HG03460 (cell line): Measurements from ENCODE around the gene FBXO8.
"Not testable (repeated sequence)": the region's sequence is repeated elsewhere in the genome, so short reads cannot be mapped to it uniquely, and the experiment has no call there.

Source experiments
- ATAC-seq: cut with Tn5 transposase; IDR thresholded peaks from one replicate; pipeline ENCODE4 v1.9.1; 2021; ENCODE audit not compliant: unreplicated experiment

FBXO8 gene

DNA sequence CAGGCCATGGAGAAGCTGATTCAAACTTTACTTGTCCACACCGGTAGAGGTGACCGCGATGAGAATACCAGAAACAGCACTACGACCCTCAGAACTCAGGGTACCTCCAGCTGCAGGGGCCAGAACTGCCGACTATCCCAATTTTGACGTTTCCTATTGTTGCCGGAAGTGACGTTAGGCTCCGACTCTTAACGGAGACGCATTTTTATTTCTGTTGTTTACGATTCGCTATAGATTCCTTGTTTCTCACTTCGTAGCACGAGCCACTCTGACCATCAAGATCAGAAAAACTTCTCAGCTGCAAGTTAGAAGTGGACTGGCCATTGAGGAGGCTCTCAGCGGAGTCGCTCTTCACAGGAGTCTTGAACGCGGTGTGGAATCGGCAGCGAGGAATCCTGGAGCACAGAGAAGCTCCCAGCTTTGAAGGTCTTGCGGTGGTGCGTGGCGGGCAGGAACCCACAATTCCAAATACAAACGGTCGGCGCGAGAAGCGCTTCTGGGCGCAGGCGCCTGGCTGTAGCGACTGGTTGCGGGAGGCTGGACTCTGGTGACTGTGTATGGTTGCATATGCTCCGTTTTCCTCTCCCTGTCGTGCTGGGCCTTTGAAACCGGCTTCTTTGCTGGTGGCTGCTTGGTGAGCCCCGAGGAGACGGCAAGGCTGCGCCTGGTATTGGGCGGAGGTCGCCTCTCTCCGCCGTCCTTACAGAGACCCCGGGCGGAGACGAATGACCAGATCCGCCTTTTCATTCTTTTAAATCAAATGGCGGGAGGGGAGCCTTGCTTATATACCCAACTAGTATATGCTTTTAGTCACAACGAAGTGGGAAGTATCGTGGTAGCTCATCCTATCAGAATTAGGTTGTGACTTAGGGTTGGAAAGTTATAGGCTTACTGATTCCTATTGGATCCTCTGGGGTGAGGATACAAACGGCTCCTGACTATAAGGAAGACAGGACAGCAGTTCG is at the start of gene FBXO8, which contains the start of gene CEP44:
Gene FBXO8 (minus strand): TSS at position 161 of the 965 bp plus-strand sequence. CDS start 20,575 bp downstream, outside the sequence.
Gene CEP44 (plus strand): TSS at position 405 of the 965 bp plus-strand sequence. CDS start 15,211 bp downstream, outside the sequence.
- ATAC-seq = peak; percentile 62

DNA sequence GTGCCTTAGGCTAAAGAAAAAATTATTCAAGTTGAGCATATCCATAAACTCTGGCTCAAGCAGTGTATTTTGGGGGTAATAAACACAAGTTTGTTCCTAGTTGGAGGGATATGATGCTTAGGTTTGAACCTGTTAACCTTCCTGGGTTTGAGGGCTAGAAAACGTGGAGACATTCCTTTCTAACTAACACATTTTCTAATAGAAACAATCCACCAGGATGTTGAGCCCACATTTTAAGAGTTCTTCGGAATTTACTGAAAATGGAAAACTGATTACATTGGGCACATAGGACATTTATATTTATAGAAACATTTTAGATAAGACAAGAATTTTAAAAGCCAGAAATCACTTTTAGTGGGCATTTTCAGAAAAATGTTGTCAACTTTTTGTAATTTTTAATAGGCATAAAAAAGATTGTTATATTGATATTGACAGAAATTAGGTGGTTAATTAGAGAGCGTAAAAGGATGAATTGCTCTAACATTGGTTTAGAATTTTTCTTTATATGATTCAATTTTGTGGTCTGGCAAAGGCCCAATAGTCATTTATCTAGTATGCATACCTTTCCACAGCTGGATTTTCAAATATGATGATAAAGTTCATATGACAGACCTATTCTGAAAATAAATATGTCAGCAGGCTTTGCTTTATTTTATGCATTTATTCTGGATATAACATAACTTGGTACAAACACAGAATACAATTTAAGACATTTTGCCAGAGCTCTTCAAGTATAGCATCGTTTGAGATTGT is 49.5 kb upstream of the FBXO8 start:
- no peak for ATAC-seq

DNA sequence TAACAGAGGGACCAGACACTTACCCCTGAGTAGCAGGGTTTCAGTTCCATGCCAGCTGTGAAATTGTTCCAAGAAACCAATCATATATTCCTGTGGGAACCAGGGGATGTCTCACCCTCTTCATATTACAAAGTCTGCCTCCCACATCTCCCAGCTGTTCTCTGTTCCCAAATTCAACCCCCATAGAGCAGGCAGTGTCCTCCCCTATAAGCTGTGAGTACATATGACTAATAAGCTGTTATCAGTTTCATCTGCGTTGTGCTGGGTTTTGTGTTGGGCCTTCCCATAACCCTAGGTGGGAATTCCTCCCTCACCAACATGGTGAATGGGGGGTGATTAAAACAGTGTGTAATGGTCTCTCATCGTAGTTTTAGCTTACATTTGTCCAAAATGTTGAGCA is 41.3 kb upstream of the FBXO8 start:
- ATAC-seq = no peak

DNA sequence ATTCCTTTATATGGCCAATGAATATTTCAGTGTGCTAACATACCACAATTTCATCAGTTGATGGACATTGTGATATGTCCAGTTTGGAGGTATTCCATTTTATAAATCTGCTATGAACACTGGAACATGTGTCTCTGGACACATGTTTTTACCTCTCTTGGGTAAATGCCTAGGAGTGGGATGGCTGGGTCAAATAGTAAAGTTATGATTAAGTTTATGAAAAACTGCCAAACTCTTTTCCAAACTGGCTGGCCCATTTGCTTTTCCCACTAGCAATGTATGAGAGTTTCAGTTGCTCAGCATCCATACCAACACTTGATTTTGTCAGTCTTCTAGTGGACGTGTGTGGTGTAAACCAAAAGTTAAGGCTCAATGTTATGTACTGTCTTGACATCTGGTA is 40.8 kb upstream of the FBXO8 start:
- ATAC-seq = no peak

- no peak for ATAC-seq
Measured at GRCh38 chr4:174320494-174321199, 37.2 kb upstream of the FBXO8 start.

DNA sequence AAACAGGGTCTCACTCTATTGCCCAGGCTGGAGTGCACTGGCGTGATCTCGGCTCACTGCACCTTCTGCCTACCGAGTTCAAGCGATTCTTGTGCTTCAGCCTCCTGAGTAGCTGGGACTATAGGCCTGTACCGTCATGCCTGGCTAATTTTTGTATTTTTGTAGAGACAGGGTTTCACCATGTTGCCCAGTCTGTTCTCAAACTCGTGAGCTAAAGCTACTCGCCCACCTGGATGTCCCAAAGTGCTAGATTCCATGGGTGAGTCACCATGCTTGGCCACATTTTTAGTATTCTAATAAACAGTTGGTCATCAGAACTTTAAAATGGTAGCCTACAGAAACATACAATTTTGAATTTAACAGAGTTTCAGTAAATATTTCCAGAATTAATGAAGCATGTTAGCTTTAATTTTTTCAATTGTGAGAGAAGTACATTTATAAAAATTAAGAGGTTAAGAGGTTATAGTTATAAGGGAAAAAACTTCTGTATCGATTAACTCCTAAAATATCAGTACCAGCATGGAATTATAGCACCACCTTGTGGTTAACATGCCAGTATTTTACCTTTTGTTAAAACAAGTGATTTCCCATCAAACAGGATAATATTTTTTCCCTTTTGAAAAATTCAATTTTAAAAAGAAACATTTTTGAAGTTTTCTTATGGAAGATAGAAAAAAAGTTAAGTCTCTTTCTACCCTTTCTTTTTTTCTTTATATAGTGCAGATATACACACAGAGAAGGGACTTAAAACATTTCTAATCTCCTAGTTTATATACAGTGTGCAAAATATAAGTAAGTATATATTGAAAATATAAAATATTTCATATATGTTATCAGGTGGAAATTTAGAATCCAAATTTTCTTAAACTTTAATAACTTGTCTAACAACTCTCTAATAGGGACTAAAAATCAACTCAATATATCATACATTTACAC is 35.6 kb upstream of the FBXO8 start:
- ATAC-seq = no peak

GRCh38 chr4:174317531-174317930 is 34.1 kb upstream of the FBXO8 start:
- ATAC-seq = no peak

- no peak for ATAC-seq
Measured at GRCh38 chr4:174316954-174317353, 33.5 kb upstream of the FBXO8 start.

DNA sequence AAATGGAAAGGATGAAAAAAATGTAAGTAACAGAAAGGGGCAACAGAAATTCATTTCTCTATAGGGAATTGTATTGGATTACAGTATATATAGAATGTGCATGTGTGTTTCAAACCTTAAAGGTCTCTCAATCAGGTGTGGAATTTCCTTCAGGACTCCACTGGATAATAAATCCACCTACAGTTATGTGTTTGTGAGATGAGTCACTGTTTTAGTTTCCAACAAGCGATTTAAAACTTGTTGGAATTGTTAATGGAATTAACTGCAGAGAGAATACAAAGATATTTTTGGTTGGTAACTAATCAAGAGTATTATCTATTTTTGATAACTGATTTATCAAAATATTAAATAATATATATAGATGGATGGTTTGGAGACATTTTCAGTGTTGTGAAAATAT is 33.1 kb upstream of the FBXO8 start:
- ATAC-seq = no peak

DNA sequence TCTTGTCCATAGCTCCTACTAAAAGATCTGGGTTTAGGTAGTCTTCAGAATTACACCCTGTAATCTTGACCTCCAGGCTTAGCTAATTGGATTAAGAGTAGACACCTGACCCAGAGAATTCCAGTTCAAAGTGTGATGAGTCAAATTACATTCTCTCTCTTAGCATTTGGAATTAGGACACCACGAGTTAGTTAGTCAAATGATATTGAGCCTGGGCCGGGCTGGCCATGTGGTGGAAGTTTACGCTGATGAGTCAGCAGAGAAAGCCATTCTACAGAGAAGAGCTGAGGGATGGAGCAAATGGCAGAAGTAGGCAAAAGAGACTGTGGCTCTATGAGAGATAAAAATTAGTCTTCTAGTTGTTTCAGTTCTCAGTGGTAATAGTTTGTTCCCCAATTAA is 31.3 kb upstream of the FBXO8 start:
- ATAC-seq = no peak

- ATAC-seq = no peak
Measured at GRCh38 chr4:174314274-174314673, 30.8 kb upstream of the FBXO8 start.

GRCh38 chr4:174312993-174313392 is 29.5 kb upstream of the FBXO8 start:
- no peak for ATAC-seq

- ATAC-seq = no peak
Measured at GRCh38 chr4:174307694-174308093, 24.2 kb upstream of the FBXO8 start.

GRCh38 chr4:174305961-174306360 is 22.5 kb upstream of the FBXO8 start:
- no peak for ATAC-seq

- no peak for ATAC-seq
Measured at GRCh38 chr4:174304664-174305063, 21.2 kb upstream of the FBXO8 start.

- ATAC-seq = no peak
Measured at GRCh38 chr4:174303687-174304086, 20.2 kb upstream of the FBXO8 start.

GRCh38 chr4:174295142-174295541 is 11.7 kb upstream of the FBXO8 start:
- ATAC-seq = not testable (repeated sequence)

DNA sequence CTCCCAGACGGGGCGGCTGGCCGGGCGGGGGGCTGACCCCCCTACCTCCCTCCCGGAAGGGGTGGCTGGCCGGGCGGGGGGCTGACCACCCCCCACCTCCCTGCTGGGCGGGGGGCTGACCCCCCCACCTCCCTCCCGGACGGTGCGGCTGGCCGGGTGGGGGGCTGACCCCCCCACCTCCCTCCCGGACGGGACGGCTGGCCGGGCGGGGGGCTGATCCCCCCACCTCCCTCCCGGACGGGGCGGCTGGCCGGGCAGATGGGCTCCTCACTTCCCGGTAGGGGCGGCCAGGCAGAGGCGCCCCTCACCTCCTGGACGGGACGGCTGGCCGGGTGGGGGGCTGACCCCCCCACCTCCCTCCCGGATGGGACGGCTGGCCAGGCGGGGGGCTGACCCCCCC is 11.2 kb upstream of the FBXO8 start:
- not testable (repeated sequence) for ATAC-seq

- ATAC-seq = no peak
Measured at GRCh38 chr4:174292473-174292872, 9.0 kb upstream of the FBXO8 start.

DNA sequence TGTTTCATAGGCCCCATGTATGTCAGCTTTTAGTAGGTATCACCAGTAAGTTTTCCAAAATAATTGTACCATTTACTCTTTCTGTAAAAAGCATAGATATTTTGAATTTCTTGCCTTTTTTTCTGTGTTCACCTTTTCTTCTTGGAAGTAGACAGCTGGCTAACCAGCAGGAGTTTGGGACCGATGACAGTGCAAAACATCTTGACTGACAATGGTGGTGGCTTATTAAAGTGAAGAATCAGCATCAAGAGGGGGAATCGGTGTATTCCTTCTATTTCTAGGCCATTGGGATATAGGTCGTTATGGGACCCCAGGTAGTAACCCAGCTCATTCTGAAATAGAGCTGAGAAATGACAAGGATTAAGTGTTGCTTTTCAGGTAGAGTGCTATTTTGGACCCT is 3.4 kb upstream of the FBXO8 start:
- ATAC-seq = no peak
